ENCODE data around the gene AMZ1.

AMZ1 gene

GRCh38 chr7:2709553-2710285 lies 21.7 kb downstream of the AMZ1 start:
- H3K9me3 ChIP-seq (ENCODE audit: control insufficient read depth in 5 of 5, low read length in 5 of 5), result peaks cover 0 to 3% (median 0%) of the 10 kb centered on the region in 5 donors
- peak overlapping the region in 2 of 5 donors; percentile 4 to 54 for H3K9ac ChIP-seq (ENCODE audit: low read length in 5 of 5)
- H3K4me3 ChIP-seq (ENCODE audit: low read depth in 1 of 5, low read length in 5 of 5), result peak overlapping the region; percentile 46 to 61 (median 48)
- H3K36me3 ChIP-seq (ENCODE audit: control insufficient read depth in 5 of 5, insufficient read depth in 5 of 5, low read length in 5 of 5), result peaks cover 0 to 4% (median 0%) of the 10 kb centered on the region in 5 donors
- H3K4me1 ChIP-seq (ENCODE audit: control insufficient read depth in 5 of 5, insufficient read depth in 5 of 5, low read length in 5 of 5), result peaks cover 0 to 34% (median 14%) of the 10 kb centered on the region in 5 donors
- H3K27ac ChIP-seq (ENCODE audit: low read depth, low read length), result no peak overlapping the region
- H3K27me3 ChIP-seq (ENCODE audit: control insufficient read depth in 5 of 5, insufficient read depth in 4 of 5, low read length in 5 of 5), result peaks cover 0 to 8% (median 0%) of the 10 kb centered on the region in 5 donors

GRCh38 chr7:2710286-2710655 lies 22.3 kb downstream of the AMZ1 start:
- Histone ChIP-seq H3K4me1 (ENCODE audit: control insufficient read depth in 5 of 5, insufficient read depth in 5 of 5, low read length in 5 of 5) (peaks cover 0 to 39% (median 14%) of the 10 kb centered on the region in 5 donors), H3K9me3 (ENCODE audit: control insufficient read depth in 5 of 5, low read length in 5 of 5) (peaks cover 0 to 6% (median 0%) of the 10 kb centered on the region in 5 donors), H3K27me3 (ENCODE audit: control insufficient read depth in 5 of 5, insufficient read depth in 4 of 5, low read length in 5 of 5) (peaks cover 0 to 8% (median 0%) of the 10 kb centered on the region in 5 donors), H3K4me3 (ENCODE audit: low read depth in 1 of 5, low read length in 5 of 5) (peak overlapping the region; percentile 46 to 61 (median 48)), H3K9ac (ENCODE audit: low read length in 5 of 5) (peak overlapping the region in 1 of 5 donors; percentile 54), H3K36me3 (ENCODE audit: control insufficient read depth in 5 of 5, insufficient read depth in 5 of 5, low read length in 5 of 5) (peaks cover 0 to 4% (median 0%) of the 10 kb centered on the region in 5 donors), H3K27ac (ENCODE audit: low read depth, low read length) (no peak overlapping the region)

- peaks cover 0 to 43% (median 18%) of the 10 kb centered on the region in 5 donors for H3K4me1 ChIP-seq (ENCODE audit: control insufficient read depth in 5 of 5, insufficient read depth in 5 of 5, low read length in 5 of 5)
- peaks cover 0 to 6% (median 0%) of the 10 kb centered on the region in 5 donors for H3K9me3 ChIP-seq (ENCODE audit: control insufficient read depth in 5 of 5, low read length in 5 of 5)
- no peak overlapping the region for H3K27ac ChIP-seq (ENCODE audit: low read depth, low read length)
- peaks cover 0 to 8% (median 0%) of the 10 kb centered on the region in 5 donors for H3K27me3 ChIP-seq (ENCODE audit: control insufficient read depth in 5 of 5, insufficient read depth in 4 of 5, low read length in 5 of 5)
- H3K36me3 ChIP-seq (ENCODE audit: control insufficient read depth in 5 of 5, insufficient read depth in 5 of 5, low read length in 5 of 5), result peaks cover 0 to 4% (median 0%) of the 10 kb centered on the region in 5 donors
- H3K9ac ChIP-seq (ENCODE audit: low read length in 5 of 5), result no peak overlapping the region
- no peak overlapping the region for H3K4me3 ChIP-seq (ENCODE audit: low read depth in 1 of 5, low read length in 5 of 5)
Observed at GRCh38 chr7:2710901-2711551, 23.0 kb downstream of the AMZ1 start.

- H3K4me1 ChIP-seq (ENCODE audit: control insufficient read depth in 5 of 5, insufficient read depth in 5 of 5, low read length in 5 of 5), result peaks cover 0 to 51% (median 22%) of the 10 kb centered on the region in 5 donors
- no peak overlapping the region for H3K27ac ChIP-seq (ENCODE audit: low read depth, low read length)
- peaks cover 0 to 8% (median 2%) of the 10 kb centered on the region in 5 donors for H3K36me3 ChIP-seq (ENCODE audit: control insufficient read depth in 5 of 5, insufficient read depth in 5 of 5, low read length in 5 of 5)
- H3K9ac ChIP-seq (ENCODE audit: low read length in 5 of 5), result no peak overlapping the region
- peaks cover 0 to 8% (median 0%) of the 10 kb centered on the region in 5 donors for H3K27me3 ChIP-seq (ENCODE audit: control insufficient read depth in 5 of 5, insufficient read depth in 4 of 5, low read length in 5 of 5)
- peaks cover 0 to 6% (median 0%) of the 10 kb centered on the region in 5 donors for H3K9me3 ChIP-seq (ENCODE audit: control insufficient read depth in 5 of 5, low read length in 5 of 5)
- no peak overlapping the region for H3K4me3 ChIP-seq (ENCODE audit: low read depth in 1 of 5, low read length in 5 of 5)
Observed at GRCh38 chr7:2711895-2712675, 24.1 kb downstream of the AMZ1 start.

- H3K27ac ChIP-seq (ENCODE audit: low read depth, low read length), result no peak overlapping the region
Observed at GRCh38 chr7:2713370-2713769, 25.4 kb downstream of the AMZ1 start.

GRCh38 chr7:2713978-2714377 lies 26.0 kb downstream of the AMZ1 start:
- H3K36me3 ChIP-seq (ENCODE audit: control insufficient read depth in 5 of 5, insufficient read depth in 5 of 5, low read length in 5 of 5), result peaks cover 0 to 14% (median 5%) of the 10 kb centered on the region in 5 donors
- H3K27ac ChIP-seq (ENCODE audit: low read depth, low read length), result no peak overlapping the region
- no peak overlapping the region for H3K4me3 ChIP-seq (ENCODE audit: low read depth in 1 of 5, low read length in 5 of 5)
- H3K9me3 ChIP-seq (ENCODE audit: control insufficient read depth in 5 of 5, low read length in 5 of 5), result peaks cover 0 to 6% (median 0%) of the 10 kb centered on the region in 5 donors
- H3K9ac ChIP-seq (ENCODE audit: low read length in 5 of 5), result no peak overlapping the region
- peaks cover 0 to 59% (median 28%) of the 10 kb centered on the region in 5 donors for H3K4me1 ChIP-seq (ENCODE audit: control insufficient read depth in 5 of 5, insufficient read depth in 5 of 5, low read length in 5 of 5)
- peaks cover 0 to 6% (median 0%) of the 10 kb centered on the region in 5 donors for H3K27me3 ChIP-seq (ENCODE audit: control insufficient read depth in 5 of 5, insufficient read depth in 4 of 5, low read length in 5 of 5)

More at GRCh38 chr7:2713370-2713769, 25.4 kb downstream of the AMZ1 start:
- peaks cover 0 to 6% (median 0%) of the 10 kb centered on the region in 5 donors for H3K9me3 ChIP-seq (ENCODE audit: control insufficient read depth in 5 of 5, low read length in 5 of 5)
- H3K4me3 ChIP-seq (ENCODE audit: low read depth in 1 of 5, low read length in 5 of 5), result no peak overlapping the region
- H3K4me1 ChIP-seq (ENCODE audit: control insufficient read depth in 5 of 5, insufficient read depth in 5 of 5, low read length in 5 of 5), result peaks cover 0 to 55% (median 28%) of the 10 kb centered on the region in 5 donors
- H3K9ac ChIP-seq (ENCODE audit: low read length in 5 of 5), result no peak overlapping the region
- H3K27me3 ChIP-seq (ENCODE audit: control insufficient read depth in 5 of 5, insufficient read depth in 4 of 5, low read length in 5 of 5), result peaks cover 0 to 6% (median 0%) of the 10 kb centered on the region in 5 donors
- H3K36me3 ChIP-seq (ENCODE audit: control insufficient read depth in 5 of 5, insufficient read depth in 5 of 5, low read length in 5 of 5), result peaks cover 0 to 12% (median 4%) of the 10 kb centered on the region in 5 donors

GRCh38 chr7:2714636-2715035 lies 26.6 kb downstream of the AMZ1 start:
- Histone ChIP-seq H3K36me3 (ENCODE audit: control insufficient read depth in 5 of 5, insufficient read depth in 5 of 5, low read length in 5 of 5) (peaks cover 0 to 14% (median 5%) of the 10 kb centered on the region in 5 donors), H3K27ac (ENCODE audit: low read depth, low read length) (no peak overlapping the region), H3K4me1 (ENCODE audit: control insufficient read depth in 5 of 5, insufficient read depth in 5 of 5, low read length in 5 of 5) (peaks cover 0 to 54% (median 24%) of the 10 kb centered on the region in 5 donors), H3K4me3 (ENCODE audit: low read depth in 1 of 5, low read length in 5 of 5) (no peak overlapping the region), H3K9ac (ENCODE audit: low read length in 5 of 5) (no peak overlapping the region), H3K9me3 (ENCODE audit: control insufficient read depth in 5 of 5, low read length in 5 of 5) (peaks cover 0 to 6% (median 0%) of the 10 kb centered on the region in 5 donors), H3K27me3 (ENCODE audit: control insufficient read depth in 5 of 5, insufficient read depth in 4 of 5, low read length in 5 of 5) (no peaks in the 10 kb centered on the region)

GRCh38 chr7:2715341-2716231 lies 27.6 kb downstream of the AMZ1 start:
- Histone ChIP-seq H3K27me3 (ENCODE audit: control insufficient read depth in 5 of 5, insufficient read depth in 4 of 5, low read length in 5 of 5) (no peaks in the 10 kb centered on the region), H3K27ac (ENCODE audit: low read depth, low read length) (no peak overlapping the region), H3K4me3 (ENCODE audit: low read depth in 1 of 5, low read length in 5 of 5) (no peak overlapping the region), H3K9ac (ENCODE audit: low read length in 5 of 5) (no peak overlapping the region), H3K4me1 (ENCODE audit: control insufficient read depth in 5 of 5, insufficient read depth in 5 of 5, low read length in 5 of 5) (peaks cover 0 to 45% (median 14%) of the 10 kb centered on the region in 5 donors), H3K9me3 (ENCODE audit: control insufficient read depth in 5 of 5, low read length in 5 of 5) (peaks cover 0 to 6% (median 0%) of the 10 kb centered on the region in 5 donors), H3K36me3 (ENCODE audit: control insufficient read depth in 5 of 5, insufficient read depth in 5 of 5, low read length in 5 of 5) (peaks cover 0 to 20% (median 5%) of the 10 kb centered on the region in 5 donors)

- Histone ChIP-seq H3K36me3 (ENCODE audit: control insufficient read depth in 5 of 5, insufficient read depth in 5 of 5, low read length in 5 of 5) (peaks cover 0 to 22% (median 13%) of the 10 kb centered on the region in 5 donors), H3K27ac (ENCODE audit: low read depth, low read length) (no peak overlapping the region), H3K4me3 (ENCODE audit: low read depth in 1 of 5, low read length in 5 of 5) (no peak overlapping the region), H3K4me1 (ENCODE audit: control insufficient read depth in 5 of 5, insufficient read depth in 5 of 5, low read length in 5 of 5) (peaks cover 0 to 47% (median 14%) of the 10 kb centered on the region in 5 donors), H3K9me3 (ENCODE audit: control insufficient read depth in 5 of 5, low read length in 5 of 5) (peaks cover 0 to 6% (median 0%) of the 10 kb centered on the region in 5 donors), H3K27me3 (ENCODE audit: control insufficient read depth in 5 of 5, insufficient read depth in 4 of 5, low read length in 5 of 5) (no peaks in the 10 kb centered on the region), H3K9ac (ENCODE audit: low read length in 5 of 5) (no peak overlapping the region)
Observed at GRCh38 chr7:2716488-2716887, 28.5 kb downstream of the AMZ1 start.
